K562 (cell line): ENCODE measurements around the gene JSRP1. TPM values are rescaled to one million over a fixed set of nuclear protein-coding genes. Genes with fewer than 3 reads are reported as not detected.

Experiments used
- ATF3 ChIP-seq, 2 experiments: fragments of 450-650 bp in 1 of 2; sonication (generic) in 1 of 2; formaldehyde crosslinking in 1 of 2; IDR thresholded peaks in 1 of 2; conservative IDR thresholded peaks in 1 of 2; 2 replicates each; pipeline versions ENCODE4 v1.6.1 to v1.8.1; 2016 to 2023; ENCODE audit warnings: mild to moderate bottlenecking in 2 of 2, moderate library complexity in 2 of 2, inconsistent platforms in 1 of 2, missing genetic modification reagents in 1 of 2
- ELK3 ChIP-seq: fragments of 450-650 bp; formaldehyde crosslinking; IDR thresholded peaks from 2 replicates; pipeline ENCODE4 v1.4.0; 2020; ENCODE audit warnings: mild to moderate bottlenecking
- GABPB1 ChIP-seq: sonication (generic); formaldehyde crosslinking; IDR thresholded peaks from 2 replicates; pipeline ENCODE4 v1.8.0; 2022; ENCODE audit warnings: mild to moderate bottlenecking, missing genetic modification reagents
- GATA2 ChIP-seq: sonication (generic); formaldehyde crosslinking; IDR thresholded peaks from 2 replicates; pipeline ENCODE4 v1.4.0; 2020; ENCODE audit warnings: mild to moderate bottlenecking, missing genetic modification reagents
- HDGF ChIP-seq: fragments of 450-650 bp; IDR thresholded peaks from 2 replicates; pipeline ENCODE4 v1.6.1; 2016
- MYNN ChIP-seq, 2 experiments: sonication (generic); formaldehyde crosslinking in 1 of 2; IDR thresholded peaks; 2 replicates each; pipeline versions ENCODE4 v1.5.0 to v1.6.1; 2016 to 2020; ENCODE audit warnings: antibody characterized with exemption in 1 of 2, missing genetic modification reagents in 1 of 2
- SMARCA5 ChIP-seq: fragments of 450-650 bp; IDR thresholded peaks from 2 replicates; pipeline ENCODE4 v1.6.1; 2016
- ZNF395 ChIP-seq: fragments of 200-800 bp; sonication (Bioruptor generic); IDR thresholded peaks from 2 replicates; pipeline ENCODE4 v1.6.1; 2017; ENCODE audit warnings: missing genetic modification characterization, missing compliant biosample characterization
- ZNF408 ChIP-seq: fragments of 250-450 bp; sonication (Bioruptor Pico); IDR thresholded peaks from 2 replicates; pipeline ENCODE4 v1.4.0; 2020; ENCODE audit warnings: low read depth, mild to moderate bottlenecking, moderate library complexity
- polyA plus RNA-seq, 8 experiments: library from polyadenylated mRNA; depleted of rRNA in 4 of 8; stranded (reverse) in 5 of 8; unstranded in 3 of 8; fragments of >200 nt; fragmentation: Nextera tagmentation in 2 of 8; fragmentation: Illumina TruSeq in 1 of 8; extraction: Ambion mirVana in 2 of 8; extraction: Trizol in 1 of 8; gene quantifications; 2 replicates each; pipeline versions ENCODE4 v1.2.1 to v1.2.3, GENCODE V29; 2011 to 2014; ENCODE audit warnings: inconsistent platforms in 1 of 8, missing spikeins in 1 of 8
- total RNA-seq, 7 experiments: library from RNA; depleted of rRNA in 6 of 7; stranded (reverse); fragments of >200 nt in 6 of 7; fragmentation: Illumina TruSeq in 2 of 7; extraction: Trizol in 2 of 7; gene quantifications; 2 replicates each; pipeline versions ENCODE4 v1.2.1 to v1.2.3, GENCODE V29; 2011 to 2021; ENCODE audit warnings: low replicate concordance in 1 of 7
- TF ChIP-seq, protein P1 (sequence below): fragments of 250-450 bp; sonication (Bioruptor Pico); IDR thresholded peaks from 2 replicates; pipeline ENCODE4 v1.4.0; 2020; ENCODE audit warnings: mild to moderate bottlenecking
- TF ChIP-seq, protein P2 (sequence below): conservative IDR thresholded peaks from 2 replicates; pipeline ENCODE4 v1.6.1; 2011; ENCODE audit warnings: low read depth, mild to moderate bottlenecking, low read length; ENCODE audit not compliant: control insufficient read depth

JSRP1 gene
- total and polyA plus RNA-seq, 9 of the 15 experiments (the other 6 are each of a cell fraction or from before 2014, with no cell fraction given): 0.08 to 1.2 (median 0.51) TPM; not detected in 4

GRCh38 chr19:2273356-2274184, 17.4 kb upstream of the JSRP1 start (continued):
- no peak for TF ChIP-seq GATA2 (CRISPR knock-in tag)
- no peak for TF ChIP-seq ZNF395 (CRISPR knock-in tag)
- TF ChIP-seq ELK3 (CRISPR knock-in tag): no peak
- TF ChIP-seq SMARCA5: 0 out of 2 replicates have a peak, but pooled peaks have one; percentile 33
- TF ChIP-seq, protein P1, sequence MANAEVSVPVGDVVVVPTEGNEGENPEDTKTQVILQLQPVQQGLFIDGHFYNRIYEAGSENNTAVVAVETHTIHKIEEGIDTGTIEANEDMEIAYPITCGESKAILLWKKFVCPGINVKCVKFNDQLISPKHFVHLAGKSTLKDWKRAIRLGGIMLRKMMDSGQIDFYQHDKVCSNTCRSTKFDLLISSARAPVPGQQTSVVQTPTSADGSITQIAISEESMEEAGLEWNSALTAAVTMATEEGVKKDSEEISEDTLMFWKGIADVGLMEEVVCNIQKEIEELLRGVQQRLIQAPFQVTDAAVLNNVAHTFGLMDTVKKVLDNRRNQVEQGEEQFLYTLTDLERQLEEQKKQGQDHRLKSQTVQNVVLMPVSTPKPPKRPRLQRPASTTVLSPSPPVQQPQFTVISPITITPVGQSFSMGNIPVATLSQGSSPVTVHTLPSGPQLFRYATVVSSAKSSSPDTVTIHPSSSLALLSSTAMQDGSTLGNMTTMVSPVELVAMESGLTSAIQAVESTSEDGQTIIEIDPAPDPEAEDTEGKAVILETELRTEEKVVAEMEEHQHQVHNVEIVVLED (CRISPR knock-in tag): peak; percentile 63; the same call in 1 of the 2 replicates
- no peak for TF ChIP-seq ZNF408
- TF ChIP-seq, protein P2, sequence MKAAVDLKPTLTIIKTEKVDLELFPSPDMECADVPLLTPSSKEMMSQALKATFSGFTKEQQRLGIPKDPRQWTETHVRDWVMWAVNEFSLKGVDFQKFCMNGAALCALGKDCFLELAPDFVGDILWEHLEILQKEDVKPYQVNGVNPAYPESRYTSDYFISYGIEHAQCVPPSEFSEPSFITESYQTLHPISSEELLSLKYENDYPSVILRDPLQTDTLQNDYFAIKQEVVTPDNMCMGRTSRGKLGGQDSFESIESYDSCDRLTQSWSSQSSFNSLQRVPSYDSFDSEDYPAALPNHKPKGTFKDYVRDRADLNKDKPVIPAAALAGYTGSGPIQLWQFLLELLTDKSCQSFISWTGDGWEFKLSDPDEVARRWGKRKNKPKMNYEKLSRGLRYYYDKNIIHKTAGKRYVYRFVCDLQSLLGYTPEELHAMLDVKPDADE: peak; percentile 94
- no peak for TF ChIP-seq ATF3 (IDR thresholded peaks at IDR 0.05)
- 0 out of 2 replicates have a peak, but pooled peaks have one; percentile 42 for TF ChIP-seq ATF3 (CRISPR knock-in tag; conservative IDR thresholded peaks at IDR 0.05)
- no peak for TF ChIP-seq HDGF
- peak; percentile 99 for TF ChIP-seq GABPB1
- peak; percentile 70; the same call in 1 of the 2 replicates for TF ChIP-seq MYNN (IDR thresholded peaks at IDR 0.05)
- no peak for TF ChIP-seq MYNN (CRISPR knock-in tag; IDR thresholded peaks at IDR 0.05)
